NCI-H1092 treated with DMSO at 0.1 percent for 48 hours (cell line): ENCODE measurements around the gene SLC9A9.
"Not testable (repeated sequence)": the region's sequence is repeated elsewhere in the genome, so short reads cannot be mapped to it uniquely, and the experiment has no call there.

Source experiments
- DNase-seq: peaks from one replicate; lab custom pipeline; 2025; lab: John Stamatoyannopoulos, UW

The SLC9A9 gene

GRCh38 chr3:143847787-143848631, at the start of gene SLC9A9:
SLC9A9 (minus strand) TSS chr3:143848468; CDS start chr3:143848322, 146 bp downstream.
- DNase-seq, result no peak

- no peak for DNase-seq
These were observed 49.5 kb upstream of the SLC9A9 start for GRCh38 chr3:143897576-143898295.

GRCh38 chr3:143896486-143896885, 48.2 kb upstream of the SLC9A9 start:
- no peak for DNase-seq

- DNase-seq, result no peak
These were observed 47.5 kb upstream of the SLC9A9 start for GRCh38 chr3:143895805-143896204.

DNA sequence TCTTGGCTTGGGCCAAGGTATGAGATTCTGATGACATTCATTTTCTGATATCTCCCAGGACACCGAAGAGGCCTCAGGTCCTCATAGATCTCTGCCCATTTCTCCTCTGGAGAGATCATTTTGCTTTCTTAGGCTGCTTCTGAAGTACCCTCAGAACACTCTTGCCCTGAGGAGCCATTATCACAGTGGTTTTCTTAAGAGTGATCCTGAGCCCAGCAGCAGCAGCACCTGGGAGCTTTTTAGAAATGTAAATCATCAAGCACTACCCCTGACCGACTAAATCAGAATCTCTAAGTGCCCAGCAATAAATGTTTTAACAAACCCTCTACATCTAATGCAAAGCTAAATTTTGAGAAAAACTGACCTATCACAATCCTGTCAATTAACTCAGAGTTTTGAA, 40.6 kb upstream of the SLC9A9 start:
- DNase-seq, result no peak

- no peak for DNase-seq
These were observed 39.9 kb upstream of the SLC9A9 start for GRCh38 chr3:143888166-143888565.

DNA sequence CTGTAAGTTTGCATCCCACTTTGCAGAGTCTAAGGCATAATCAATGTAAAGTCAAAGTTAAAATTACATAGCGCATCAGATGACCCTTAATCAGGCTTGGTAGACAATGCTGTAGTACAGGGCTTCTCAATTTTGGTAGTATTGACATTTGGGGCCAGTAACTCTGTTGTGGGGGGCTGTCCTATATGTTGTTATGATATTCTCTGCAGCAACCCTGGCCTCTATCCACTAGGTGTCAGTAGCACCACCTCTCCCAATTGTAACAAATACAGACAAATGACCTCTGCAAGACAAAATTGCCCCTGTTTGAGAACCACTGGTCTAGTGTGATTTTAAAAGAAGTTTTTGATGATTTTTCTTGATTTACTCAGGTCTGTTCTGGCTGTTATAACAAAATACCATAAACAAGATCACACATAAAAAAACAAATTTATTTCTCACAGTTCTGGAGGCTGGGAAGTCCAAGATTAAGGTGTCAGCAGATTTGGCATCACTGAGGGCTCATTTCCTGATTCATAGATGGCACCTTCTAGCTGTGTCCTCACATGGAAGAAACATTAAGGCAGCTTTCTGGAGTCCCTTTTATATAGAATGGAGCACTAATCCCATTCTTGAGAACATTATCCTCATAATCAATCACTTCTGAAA, 37.6 kb upstream of the SLC9A9 start:
- peak; percentile 9 for DNase-seq

DNA sequence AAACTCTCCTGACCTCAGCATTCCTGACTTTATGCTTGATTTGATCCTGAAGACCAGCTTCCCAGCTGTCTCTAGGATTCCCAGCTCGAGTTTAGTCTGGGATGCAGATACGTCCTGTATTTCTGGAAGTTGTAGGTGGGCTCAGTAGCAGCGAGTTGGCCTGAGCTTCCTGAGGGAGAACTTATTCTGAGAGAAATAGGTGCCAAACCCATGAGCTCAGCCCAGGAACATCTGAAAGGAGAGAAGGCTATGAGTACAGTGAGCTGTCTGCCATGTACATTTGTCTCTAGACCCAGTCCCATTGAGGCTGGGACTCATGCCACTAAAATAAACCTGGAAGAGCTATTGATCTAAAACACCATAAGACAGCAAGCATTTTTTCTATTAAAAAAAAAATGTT, 36.6 kb upstream of the SLC9A9 start:
- no peak for DNase-seq

GRCh38 chr3:143883151-143883550, 34.9 kb upstream of the SLC9A9 start:
- no peak for DNase-seq

DNA sequence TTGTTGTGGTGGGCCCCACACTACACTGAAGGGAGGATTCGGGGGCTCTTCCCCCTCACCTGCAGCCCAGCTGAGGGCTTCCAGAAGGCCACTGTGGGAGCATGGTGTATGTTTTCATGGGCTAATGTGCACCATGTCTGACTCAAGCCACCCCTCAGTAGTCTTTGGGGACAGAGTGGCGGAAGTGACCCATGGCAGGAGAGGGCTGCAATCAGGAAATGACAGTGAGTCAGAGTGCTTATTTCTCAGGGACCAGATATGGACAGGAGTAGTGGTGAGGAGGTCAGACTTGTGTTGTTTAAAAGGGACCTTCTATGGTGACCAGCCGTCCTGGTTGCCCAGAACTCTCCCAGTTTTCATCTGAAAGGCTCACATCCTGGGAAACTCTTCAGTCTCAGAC, 32.8 kb upstream of the SLC9A9 start:
- no peak for DNase-seq

- DNase-seq, result no peak
These were observed 27.3 kb upstream of the SLC9A9 start for GRCh38 chr3:143875546-143875945.

DNA sequence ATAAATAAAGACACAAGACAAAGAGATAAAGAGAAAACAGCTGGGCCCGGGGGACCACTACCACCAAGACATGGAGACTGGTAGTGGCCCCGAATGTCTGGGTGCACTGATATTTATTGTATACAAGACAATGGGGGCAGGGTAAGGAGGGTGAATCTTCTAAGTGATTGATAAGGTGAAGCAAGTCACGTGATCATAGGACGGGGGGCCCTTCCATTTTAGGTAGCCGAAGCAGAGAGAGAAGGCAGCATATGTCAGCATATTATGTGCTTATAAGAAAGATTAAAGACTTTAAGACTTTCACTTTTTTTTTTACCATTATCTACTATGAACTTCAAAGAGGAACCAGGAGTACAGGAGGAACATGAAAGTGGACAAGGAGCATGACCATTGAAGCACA, 25.3 kb upstream of the SLC9A9 start:
- not testable (repeated sequence) for DNase-seq

DNA sequence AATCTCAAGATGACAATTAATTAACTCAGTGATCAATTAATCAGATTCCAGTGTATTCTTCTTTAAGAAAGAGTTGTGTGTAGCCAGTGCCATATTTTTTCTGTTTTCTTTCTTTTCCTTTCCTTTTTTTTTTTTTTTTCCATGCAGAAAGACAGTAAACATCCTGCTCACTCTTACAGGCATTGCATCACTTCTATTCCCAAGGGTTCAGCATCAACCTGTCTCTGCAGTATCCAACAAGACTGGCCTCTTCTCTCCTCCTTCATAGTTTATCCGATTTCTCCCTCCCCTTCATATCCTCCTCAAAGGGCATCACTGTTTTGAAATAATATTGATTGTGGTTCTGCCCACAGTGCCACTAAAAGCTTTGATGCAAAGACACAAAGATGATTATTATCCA, 17.0 kb upstream of the SLC9A9 start:
- no peak for DNase-seq

DNA sequence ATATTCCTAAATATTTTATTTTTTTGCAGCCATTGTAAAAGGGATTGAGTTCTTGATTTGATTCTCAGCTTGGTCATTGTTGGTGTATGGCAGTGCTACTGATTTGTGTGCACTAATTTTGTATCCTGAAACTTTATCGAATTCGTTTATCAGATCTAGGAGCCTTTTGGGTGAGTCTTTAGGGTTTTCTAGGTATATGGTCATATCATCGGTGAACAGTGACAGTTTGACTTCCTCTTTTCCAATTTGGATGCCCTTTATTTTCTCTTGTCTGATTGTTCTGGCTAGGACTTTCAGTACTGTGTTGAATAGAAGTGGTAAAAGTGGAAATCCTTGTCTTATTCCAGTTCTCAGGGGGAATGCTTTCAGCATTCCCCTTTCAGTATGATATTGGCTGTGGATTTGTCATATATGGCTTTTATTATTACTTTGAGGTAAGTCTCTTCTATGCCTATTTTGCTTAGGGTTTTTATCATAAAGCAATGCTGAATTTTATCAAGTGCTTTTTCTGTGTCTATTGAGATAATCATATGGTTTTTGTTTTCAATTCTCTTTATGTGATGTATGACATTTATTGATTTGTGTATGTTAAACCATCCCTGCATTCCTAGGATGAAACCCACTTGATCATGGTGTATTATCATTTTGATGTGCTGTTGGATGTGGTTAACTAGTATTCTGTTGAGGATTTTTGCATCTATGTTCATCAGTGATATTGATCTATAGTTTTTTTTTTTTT, 11.4 kb upstream of the SLC9A9 start:
- no peak for DNase-seq

GRCh38 chr3:143856252-143856970, 8.1 kb upstream of the SLC9A9 start:
- DNase-seq, result no peak

DNA sequence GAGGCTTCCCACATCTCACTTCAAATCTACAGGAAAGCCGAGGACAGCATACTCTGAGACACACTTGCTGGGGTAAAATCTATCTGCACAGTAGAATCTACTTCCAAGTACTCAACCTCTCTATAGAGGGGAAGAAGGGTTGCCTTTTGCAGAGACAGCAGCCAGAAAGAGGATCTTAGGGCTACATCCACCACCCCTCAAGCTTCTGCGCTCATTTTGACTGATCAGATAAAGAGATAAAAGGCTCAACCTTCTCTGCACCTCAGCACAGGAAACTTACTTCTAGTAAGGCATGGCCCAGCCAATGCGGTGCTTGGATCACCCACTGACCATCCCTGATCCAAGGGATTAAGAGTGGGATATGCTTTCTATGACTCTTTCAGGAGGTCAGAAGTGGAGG, 6.9 kb upstream of the SLC9A9 start:
- no peak for DNase-seq

DNA sequence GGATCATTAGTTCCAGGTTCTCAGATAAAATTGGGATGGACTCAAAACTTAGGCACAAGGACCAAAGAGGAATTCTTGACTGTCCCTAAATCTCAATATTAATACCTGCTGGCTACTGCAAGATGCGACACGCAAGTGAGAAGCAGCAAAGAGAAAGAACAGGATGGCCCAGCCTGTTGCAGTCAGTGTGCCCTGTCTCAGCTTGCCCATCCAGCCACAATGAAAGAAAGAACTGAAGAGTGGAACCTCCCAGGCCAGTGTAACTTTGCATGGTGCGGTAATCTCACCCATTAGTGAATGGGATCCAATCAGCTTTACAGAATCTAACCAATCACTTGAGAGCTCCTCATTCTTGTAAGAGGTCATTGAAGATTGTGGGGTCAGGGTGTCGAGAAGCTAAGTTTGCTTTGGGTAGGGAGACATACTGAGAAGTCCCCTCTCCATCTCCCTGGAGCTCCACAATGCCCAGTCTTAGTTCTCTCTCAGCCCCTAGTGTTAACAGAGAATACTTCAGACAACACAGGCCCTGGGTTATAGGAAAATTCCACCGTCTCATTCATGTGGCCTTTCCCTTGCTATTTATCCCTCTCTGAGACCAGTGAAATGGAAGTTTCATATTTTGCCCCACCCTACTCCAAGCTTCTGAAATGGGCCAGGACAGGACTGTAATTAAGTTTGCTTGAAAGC, 3.2 kb upstream of the SLC9A9 start:
- DNase-seq, result no peak

GRCh38 chr3:143850877-143851276, 2.6 kb upstream of the SLC9A9 start:
- no peak for DNase-seq

- DNase-seq, result no peak
These were observed 1.7 kb upstream of the SLC9A9 start for GRCh38 chr3:143849854-143850549.

- DNase-seq, result no peak
These were observed 436 bp upstream of the SLC9A9 start for GRCh38 chr3:143848704-143849103.
